AG04450 (cell line): ENCODE results near the gene PIBF1. TPM values are rescaled to one million over a fixed set of nuclear protein-coding genes. Genes with fewer than 3 reads are reported as not detected.

Experiments used
- CTCF ChIA-PET: fragments of 300-600, 350-600 bp; formaldehyde crosslinking; extraction: SDS; loops from one replicate; lab custom pipeline; 2022; ENCODE audit warnings: antibody characterized with exemption, inconsistent platforms; lab: Charles Lee
- POLR2A ChIA-PET: fragments of 350-600 bp; formaldehyde crosslinking; extraction: SDS; loops from one replicate; lab custom pipeline; 2021; ENCODE audit warnings: antibody characterized with exemption, inconsistent platforms; lab: Yijun Ruan, JAX
- DNase-seq: peaks from one replicate; pipeline ENCODE4 v3.0.0-alpha.2; 2011; ENCODE audit warnings: low read depth, low spot score
- H3K27ac ChIP-seq: one replicate; pipeline ENCODE4 v1.5.1; 2012; ENCODE audit warnings: low read depth, low read length, control low read depth
- H3K27me3 ChIP-seq: one replicate; pipeline ENCODE4 v1.6.0; 2012; ENCODE audit warnings: low read length; ENCODE audit not compliant: control insufficient read depth, insufficient read depth
- H3K4me3 ChIP-seq: 2 replicates; pipeline ENCODE4 v1.5.1; 2011; ENCODE audit warnings: mild to moderate bottlenecking, low read depth, low read length, control low read depth
- H3K9me3 ChIP-seq: 2 replicates; pipeline ENCODE4 v1.5.1; 2012; ENCODE audit warnings: low read length; ENCODE audit not compliant: control insufficient read depth, insufficient read depth
- CTCF ChIP-seq: IDR thresholded peaks from 2 replicates; pipeline ENCODE4 v1.5.1; 2011; ENCODE audit warnings: low read depth, low read length, control low read depth, inconsistent platforms
- polyA plus RNA-seq: library from polyadenylated mRNA; depleted of rRNA; stranded (reverse); fragments of >200 nt; gene quantifications from 2 replicates; pipeline ENCODE4 v1.2.3, GENCODE V29; 2011

PIBF1 gene
- polyA plus RNA-seq, 1 experiment: 11.9 TPM

GRCh38 chr13:73015805-73016204 is 233.9 kb downstream of the PIBF1 start:
- no peak for TF ChIP-seq CTCF
- ChIA-PET CTCF (no interaction called here), POLR2A (no interaction called here)
- H3K27ac ChIP-seq: no peak overlapping the region
- no peaks in the 10 kb centered on the region for H3K9me3 ChIP-seq
- DNase-seq: no peak
- no peak overlapping the region for H3K4me3 ChIP-seq
- H3K27me3 ChIP-seq: no peaks in the 10 kb centered on the region

GRCh38 chr13:73018336-73018735 is 236.4 kb downstream of the PIBF1 start:
- TF ChIP-seq CTCF: no peak
- no peaks in the 10 kb centered on the region for H3K9me3 ChIP-seq
- no peaks in the 10 kb centered on the region for H3K27me3 ChIP-seq
- no peak overlapping the region for H3K27ac ChIP-seq
- POLR2A ChIA-PET: no interaction called here
- DNase-seq: no peak
- CTCF ChIA-PET: no interaction called here
- no peak overlapping the region for H3K4me3 ChIP-seq

GRCh38 chr13:73025217-73026012 is 243.5 kb downstream of the PIBF1 start:
- no peak for DNase-seq
- CTCF ChIA-PET: interaction anchor here (0.8 kb wide), 1 partner anchor 48 kb away, joined by 3 read pairs; no protein-coding TSS in a partner anchor

GRCh38 chr13:73034901-73035300 is 253.0 kb downstream of the PIBF1 start:
- ChIA-PET POLR2A (no interaction called here), CTCF (no interaction called here)
- no peak overlapping the region for H3K27ac ChIP-seq
- no peak for TF ChIP-seq CTCF
- no peaks in the 10 kb centered on the region for H3K9me3 ChIP-seq
- no peak overlapping the region for H3K4me3 ChIP-seq
- no peaks in the 10 kb centered on the region for H3K27me3 ChIP-seq
- no peak for DNase-seq

More at GRCh38 chr13:73025217-73026012, 243.5 kb downstream of the PIBF1 start:
- Histone ChIP-seq H3K9me3 (no peaks in the 10 kb centered on the region), H3K27ac (no peak overlapping the region), H3K4me3 (no peak overlapping the region), H3K27me3 (no peaks in the 10 kb centered on the region)
- no peak for TF ChIP-seq CTCF
- POLR2A ChIA-PET: no interaction called here

GRCh38 chr13:73035660-73036059 is 253.7 kb downstream of the PIBF1 start:
- H3K9me3 ChIP-seq: no peaks in the 10 kb centered on the region
- no peak for TF ChIP-seq CTCF
- no peak for DNase-seq
- no peak overlapping the region for H3K4me3 ChIP-seq
- ChIA-PET POLR2A (no interaction called here), CTCF (interaction anchor here (0.6 kb wide), 1 partner anchor 226 kb away, joined by 3 read pairs; no protein-coding TSS in a partner anchor)
- no peak overlapping the region for H3K27ac ChIP-seq
- no peaks in the 10 kb centered on the region for H3K27me3 ChIP-seq
